ENCODE data around the gene FES.
A peak's percentile ranks its signal among the peaks of the same experiment; 100 is the strongest.
"Not testable (repeated sequence)": the region's sequence is repeated elsewhere in the genome, so short reads cannot be mapped to it uniquely, and the experiment has no call there.

FES gene

GRCh38 chr15:90883976-90884718, at the start of gene FES:
FES (plus strand) TSS chr15:90884504; CDS start chr15:90885046, 542 bp downstream.
- DNase-seq = no peak

GRCh38 chr15:90834626-90835025, 49.7 kb upstream of the FES start:
- no peak for DNase-seq

GRCh38 chr15:90836296-90836871, 47.9 kb upstream of the FES start:
- no peak for DNase-seq

- no peak for DNase-seq
These were observed 47.2 kb upstream of the FES start for GRCh38 chr15:90837094-90837493.

- peak; percentile 37 to 67 (median 48) for DNase-seq
These were observed 46.2 kb upstream of the FES start for GRCh38 chr15:90838139-90838538.

GRCh38 chr15:90838544-90838943, 45.8 kb upstream of the FES start:
- DNase-seq = no peak

- DNase-seq = no peak
These were observed 44.9 kb upstream of the FES start for GRCh38 chr15:90839187-90840071.

GRCh38 chr15:90840157-90840855, 44.0 kb upstream of the FES start:
- DNase-seq = no peak

- DNase-seq = no peak
These were observed 43.4 kb upstream of the FES start for GRCh38 chr15:90840954-90841353.

- no peak for DNase-seq
These were observed 39.6 kb upstream of the FES start for GRCh38 chr15:90844696-90845095.

GRCh38 chr15:90845201-90845949, 38.9 kb upstream of the FES start:
- no peak for DNase-seq

GRCh38 chr15:90849424-90849823, 34.9 kb upstream of the FES start:
- DNase-seq = not testable (repeated sequence)

GRCh38 chr15:90851114-90851513, 33.2 kb upstream of the FES start:
- no peak for DNase-seq

- DNase-seq = no peak
These were observed 32.4 kb upstream of the FES start for GRCh38 chr15:90851940-90852339.

GRCh38 chr15:90855139-90855538, 29.2 kb upstream of the FES start:
- no peak for DNase-seq

- no peak for DNase-seq
These were observed 27.0 kb upstream of the FES start for GRCh38 chr15:90857337-90857736.

GRCh38 chr15:90857883-90858443, 26.3 kb upstream of the FES start:
- DNase-seq = no peak

- DNase-seq = no peak
These were observed 24.8 kb upstream of the FES start for GRCh38 chr15:90859234-90860131.

GRCh38 chr15:90860450-90860849, 23.9 kb upstream of the FES start:
- DNase-seq = no peak

GRCh38 chr15:90860942-90861675, 23.2 kb upstream of the FES start:
- no peak for DNase-seq

Data from activated CD4-positive, CD25-positive, alpha-beta regulatory T cell (primary cell).